ENCODE measurements around the gene SLC45A2. TPM values are rescaled to one million over a fixed set of nuclear protein-coding genes. Genes with fewer than 3 reads are reported as not detected.

The SLC45A2 gene
- total RNA-seq, 4 donors from 2014 or later, result not detected

- no peaks in the 10 kb centered on the region for H3K9me3 ChIP-seq
- DNase-seq, result peak in 1 of 3 donors; percentile 50
- peaks cover 0 to 17% (median 3%) of the 10 kb centered on the region in 4 donors for H3K4me1 ChIP-seq
- H3K27ac ChIP-seq, result peak overlapping the region; percentile 57 to 95 (median 93)
- H3K36me3 ChIP-seq, result peaks cover 0 to 18% (median 0%) of the 10 kb centered on the region in 3 donors
- H3K4me3 ChIP-seq, result peak overlapping the region; percentile 44 to 79 (median 67)
- no peaks in the 10 kb centered on the region for H3K27me3 ChIP-seq
- no peak for TF ChIP-seq POLR2A (IDR thresholded peaks at IDR 0.05)
- TF ChIP-seq, protein P1, sequence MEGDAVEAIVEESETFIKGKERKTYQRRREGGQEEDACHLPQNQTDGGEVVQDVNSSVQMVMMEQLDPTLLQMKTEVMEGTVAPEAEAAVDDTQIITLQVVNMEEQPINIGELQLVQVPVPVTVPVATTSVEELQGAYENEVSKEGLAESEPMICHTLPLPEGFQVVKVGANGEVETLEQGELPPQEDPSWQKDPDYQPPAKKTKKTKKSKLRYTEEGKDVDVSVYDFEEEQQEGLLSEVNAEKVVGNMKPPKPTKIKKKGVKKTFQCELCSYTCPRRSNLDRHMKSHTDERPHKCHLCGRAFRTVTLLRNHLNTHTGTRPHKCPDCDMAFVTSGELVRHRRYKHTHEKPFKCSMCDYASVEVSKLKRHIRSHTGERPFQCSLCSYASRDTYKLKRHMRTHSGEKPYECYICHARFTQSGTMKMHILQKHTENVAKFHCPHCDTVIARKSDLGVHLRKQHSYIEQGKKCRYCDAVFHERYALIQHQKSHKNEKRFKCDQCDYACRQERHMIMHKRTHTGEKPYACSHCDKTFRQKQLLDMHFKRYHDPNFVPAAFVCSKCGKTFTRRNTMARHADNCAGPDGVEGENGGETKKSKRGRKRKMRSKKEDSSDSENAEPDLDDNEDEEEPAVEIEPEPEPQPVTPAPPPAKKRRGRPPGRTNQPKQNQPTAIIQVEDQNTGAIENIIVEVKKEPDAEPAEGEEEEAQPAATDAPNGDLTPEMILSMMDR (IDR thresholded peaks at IDR 0.05), result no peak
Observed at GRCh38 chr5:34007201-34007620, 22.7 kb upstream of the SLC45A2 start.

DNA sequence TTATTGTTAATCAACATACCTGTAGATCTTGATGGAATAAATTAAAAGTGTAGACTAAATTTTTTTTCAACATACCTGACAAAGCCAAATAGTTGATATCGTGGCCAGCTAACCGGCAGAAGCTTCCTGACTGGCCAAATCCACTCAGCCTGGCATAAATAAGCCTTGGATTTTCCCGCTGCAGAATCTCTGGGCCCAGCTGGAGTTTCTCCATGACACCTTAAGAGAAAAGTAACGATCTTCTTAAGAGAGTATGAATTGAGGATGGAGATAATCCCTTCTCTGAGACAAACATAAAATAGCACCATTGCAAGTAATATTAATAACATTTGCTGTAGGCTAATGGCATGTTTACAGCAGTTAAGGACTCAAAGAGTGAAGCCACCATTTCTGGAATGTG, 21.2 kb upstream of the SLC45A2 start:
- TF ChIP-seq, protein P1 (IDR thresholded peaks at IDR 0.05), result no peak
- no peak for TF ChIP-seq POLR2A (IDR thresholded peaks at IDR 0.05)
- H3K4me3 ChIP-seq, result no peak overlapping the region

DNA sequence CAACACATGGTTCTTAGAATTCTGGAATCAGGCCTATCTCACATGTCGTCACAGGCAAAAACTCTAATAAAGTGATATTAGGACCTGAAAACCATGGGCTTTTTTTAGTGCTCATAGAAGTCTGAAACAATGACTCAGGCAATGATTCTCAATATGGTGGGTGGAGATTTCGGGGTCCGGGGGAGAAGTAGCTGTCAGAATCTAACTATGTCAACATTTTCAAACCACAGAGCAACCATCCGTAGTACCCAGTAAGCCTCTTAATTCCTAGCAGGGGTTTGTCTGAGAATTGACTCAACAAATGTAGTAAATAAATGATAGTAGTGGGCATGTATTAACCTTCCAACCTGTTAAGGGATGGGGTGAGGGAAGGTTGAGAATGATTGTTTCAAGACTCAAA, 20.7 kb upstream of the SLC45A2 start:
- Histone ChIP-seq H3K36me3 (peaks cover 0 to 26% (median 0%) of the 10 kb centered on the region in 3 donors), H3K27ac (no peak overlapping the region), H3K4me1 (peaks cover 0 to 13% (median 3%) of the 10 kb centered on the region in 4 donors), H3K9me3 (no peaks in the 10 kb centered on the region), H3K4me3 (no peak overlapping the region), H3K27me3 (no peaks in the 10 kb centered on the region)
- TF ChIP-seq, protein P1 (IDR thresholded peaks at IDR 0.05), result no peak
- TF ChIP-seq POLR2A (IDR thresholded peaks at IDR 0.05), result no peak
- DNase-seq, result no peak

More for the DNA sequence above, 21.2 kb upstream of the SLC45A2 start:
- Histone ChIP-seq H3K27ac (no peak overlapping the region), H3K9me3 (no peaks in the 10 kb centered on the region), H3K36me3 (peaks cover 0 to 23% (median 0%) of the 10 kb centered on the region in 3 donors), H3K27me3 (no peaks in the 10 kb centered on the region), H3K4me1 (peaks cover 0 to 15% (median 3%) of the 10 kb centered on the region in 4 donors)
- DNase-seq, result no peak

DNA sequence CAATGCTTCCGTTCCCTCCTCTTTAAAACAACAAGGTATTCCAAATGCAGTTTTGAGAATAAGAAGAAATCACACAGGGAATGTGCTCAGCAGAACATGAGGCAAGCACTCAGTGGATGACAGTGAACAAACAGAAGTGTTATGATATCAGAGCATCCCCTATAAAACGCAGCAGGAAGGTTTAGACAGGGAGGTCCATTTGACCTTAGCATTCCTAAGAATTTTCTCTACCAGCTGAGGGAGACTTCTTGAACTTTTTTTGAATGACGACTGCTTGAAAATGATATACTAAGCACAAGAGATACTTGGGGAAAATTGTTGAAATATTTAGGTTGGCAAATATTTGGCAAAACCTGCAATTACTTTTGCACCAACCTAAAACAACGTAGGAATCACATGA, 19.4 kb upstream of the SLC45A2 start:
- H3K4me3 ChIP-seq, result no peak overlapping the region
- TF ChIP-seq, protein P1 (IDR thresholded peaks at IDR 0.05), result no peak
- TF ChIP-seq POLR2A (IDR thresholded peaks at IDR 0.05), result no peak
- no peaks in the 10 kb centered on the region for H3K27me3 ChIP-seq
- H3K4me1 ChIP-seq, result peaks cover 0 to 7% (median 3%) of the 10 kb centered on the region in 4 donors
- H3K36me3 ChIP-seq, result peaks cover 0 to 26% (median 0%) of the 10 kb centered on the region in 3 donors
- DNase-seq, result no peak
- H3K27ac ChIP-seq, result no peak overlapping the region
- H3K9me3 ChIP-seq, result no peaks in the 10 kb centered on the region

GRCh38 chr5:34002629-34003328, 18.3 kb upstream of the SLC45A2 start:
- TF ChIP-seq, protein P1 (IDR thresholded peaks at IDR 0.05), result no peak
- no peak for TF ChIP-seq POLR2A (IDR thresholded peaks at IDR 0.05)
- no peaks in the 10 kb centered on the region for H3K9me3 ChIP-seq
- no peak overlapping the region for H3K27ac ChIP-seq
- peaks cover 0 to 7% (median 2%) of the 10 kb centered on the region in 4 donors for H3K4me1 ChIP-seq
- DNase-seq, result no peak
- peaks cover 0 to 32% (median 0%) of the 10 kb centered on the region in 3 donors for H3K36me3 ChIP-seq
- H3K4me3 ChIP-seq, result no peak overlapping the region
- no peaks in the 10 kb centered on the region for H3K27me3 ChIP-seq

Measured in Peyer's patch (tissue), 4 donors.